Measurements from ENCODE around the gene NAT14.
"Not testable (repeated sequence)": the region's sequence is repeated elsewhere in the genome, so short reads cannot be mapped to it uniquely, and the experiment has no call there.

The NAT14 gene

DNA sequence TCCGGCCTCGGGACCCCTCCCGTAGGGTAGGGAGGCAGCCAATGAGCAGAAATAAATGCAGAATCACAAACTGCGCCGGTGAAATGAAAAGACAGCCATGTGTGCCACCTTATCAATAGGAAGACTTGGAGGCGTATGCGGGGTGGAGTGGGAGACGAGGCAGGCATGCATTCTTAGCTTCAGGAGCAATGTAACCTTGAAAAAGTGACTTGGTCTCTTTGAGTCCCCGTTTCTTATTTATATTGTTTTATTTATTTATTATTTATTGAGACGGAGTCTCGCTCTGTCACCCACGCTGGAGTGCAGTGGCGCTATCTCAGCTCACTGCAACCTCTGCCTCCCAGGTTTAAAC, 19.2 kb downstream of the NAT14 start:
- DNase-seq = no peak

- no peak for DNase-seq
Observed at GRCh38 chr19:55504981-55505380, 20.0 kb downstream of the NAT14 start.

- DNase-seq = no peak
Observed at GRCh38 chr19:55508120-55508519, 23.1 kb downstream of the NAT14 start.

DNA sequence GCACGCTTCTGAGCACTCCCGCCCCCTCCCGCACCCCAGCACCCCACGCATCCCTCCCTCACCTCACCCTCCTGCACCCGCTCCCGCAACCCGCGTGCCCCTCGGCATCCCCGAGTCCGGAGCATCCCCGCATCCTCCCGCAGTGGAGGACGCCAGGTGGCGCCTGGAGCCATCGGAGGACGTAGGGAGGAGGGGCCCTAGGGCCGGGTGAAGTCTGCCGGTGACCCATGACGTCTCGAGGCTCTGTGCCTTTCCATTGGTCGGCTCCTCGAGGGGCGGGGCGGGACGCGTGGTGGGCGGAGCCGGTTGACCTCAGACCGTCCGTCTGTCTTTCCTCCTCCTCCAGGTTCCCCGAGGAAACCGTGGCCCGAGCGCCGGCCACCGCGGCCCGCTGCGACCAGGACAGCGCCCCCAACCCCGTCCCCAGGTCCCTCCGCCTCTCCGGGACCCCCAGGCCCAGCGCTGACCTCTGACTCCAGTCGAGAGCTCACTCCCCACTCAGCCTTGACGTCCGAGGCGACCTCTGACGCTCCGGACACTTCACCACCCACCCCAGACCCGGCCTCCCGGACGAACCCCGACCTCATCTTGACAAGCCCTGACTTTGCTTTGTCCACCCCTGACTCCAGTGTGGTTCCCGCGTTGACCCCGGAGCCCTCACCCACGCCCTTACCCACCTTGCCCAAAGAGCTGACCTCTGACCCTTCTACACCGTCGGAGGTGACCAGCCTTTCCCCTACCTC, 32.1 kb downstream of the NAT14 start:
- peak; percentile 91 to 94 for DNase-seq

DNA sequence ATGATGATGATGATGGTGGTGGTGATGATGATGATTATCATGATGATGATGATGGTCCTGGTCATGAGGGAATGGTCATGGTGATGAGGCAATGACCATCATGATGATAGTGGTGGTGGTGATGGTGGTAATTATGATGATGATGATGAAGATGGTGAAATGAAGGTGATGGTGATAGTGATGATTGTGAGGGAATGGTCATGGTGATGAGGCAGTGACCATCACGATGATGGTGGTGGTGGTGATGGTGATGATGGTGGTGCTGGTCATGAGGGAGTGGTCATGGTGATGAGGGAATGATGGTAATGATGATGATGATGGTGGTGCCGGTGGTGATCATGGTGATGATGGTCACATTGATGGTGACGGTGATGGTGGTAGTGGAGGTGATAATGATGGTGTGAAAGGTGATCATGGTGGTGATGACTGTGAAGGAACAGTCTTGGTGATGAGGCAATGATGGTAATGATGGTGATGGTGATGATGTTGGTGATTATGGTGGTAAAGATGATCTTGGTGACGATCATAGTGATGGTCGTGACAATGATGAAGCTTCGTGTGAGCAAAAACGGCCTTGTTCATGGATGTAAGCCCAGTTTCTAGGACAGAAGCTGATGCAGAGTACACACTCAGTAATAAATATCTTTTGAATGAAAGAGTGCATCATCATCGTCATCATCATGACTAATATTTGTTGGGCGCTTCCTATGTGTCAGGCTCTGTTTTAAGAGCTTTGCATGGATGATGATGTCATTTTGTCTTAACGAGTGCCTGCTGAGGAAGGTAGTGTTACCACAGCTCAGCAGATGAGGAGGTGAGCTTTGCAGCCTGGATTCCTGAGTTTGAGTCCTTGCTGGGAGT, 34.7 kb downstream of the NAT14 start:
- no peak for DNase-seq

DNA sequence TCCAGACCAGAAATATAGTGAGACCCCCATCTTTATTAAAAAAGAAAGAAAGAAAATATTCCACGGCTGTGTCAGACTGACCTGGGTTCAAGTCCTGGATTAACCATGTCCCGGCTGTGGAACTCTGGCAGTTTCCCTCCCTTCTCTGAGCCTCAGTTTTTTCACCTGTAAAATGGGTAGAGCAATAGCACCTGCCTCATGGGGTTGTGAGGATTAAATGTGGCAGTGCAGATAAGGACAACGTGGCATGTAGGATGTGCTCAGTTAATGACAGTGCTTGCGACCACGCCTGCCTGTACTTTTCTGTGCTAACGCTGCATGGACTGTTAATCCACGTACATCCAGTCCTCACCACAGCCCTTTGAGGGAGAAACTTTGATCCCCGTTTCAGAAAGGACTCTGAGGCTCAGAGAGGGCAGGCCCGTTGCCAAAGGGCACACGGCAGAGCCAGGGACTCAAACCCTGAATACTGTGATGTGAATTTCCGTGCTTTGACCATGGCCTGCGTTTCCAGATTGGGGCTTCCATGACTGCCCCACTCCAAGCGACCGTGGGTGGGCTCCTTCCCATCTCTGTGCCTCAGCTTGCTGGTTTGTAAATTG, 35.8 kb downstream of the NAT14 start:
- no peak for DNase-seq

GRCh38 chr19:55525289-55526101, 40.5 kb downstream of the NAT14 start:
- no peak for DNase-seq

DNA sequence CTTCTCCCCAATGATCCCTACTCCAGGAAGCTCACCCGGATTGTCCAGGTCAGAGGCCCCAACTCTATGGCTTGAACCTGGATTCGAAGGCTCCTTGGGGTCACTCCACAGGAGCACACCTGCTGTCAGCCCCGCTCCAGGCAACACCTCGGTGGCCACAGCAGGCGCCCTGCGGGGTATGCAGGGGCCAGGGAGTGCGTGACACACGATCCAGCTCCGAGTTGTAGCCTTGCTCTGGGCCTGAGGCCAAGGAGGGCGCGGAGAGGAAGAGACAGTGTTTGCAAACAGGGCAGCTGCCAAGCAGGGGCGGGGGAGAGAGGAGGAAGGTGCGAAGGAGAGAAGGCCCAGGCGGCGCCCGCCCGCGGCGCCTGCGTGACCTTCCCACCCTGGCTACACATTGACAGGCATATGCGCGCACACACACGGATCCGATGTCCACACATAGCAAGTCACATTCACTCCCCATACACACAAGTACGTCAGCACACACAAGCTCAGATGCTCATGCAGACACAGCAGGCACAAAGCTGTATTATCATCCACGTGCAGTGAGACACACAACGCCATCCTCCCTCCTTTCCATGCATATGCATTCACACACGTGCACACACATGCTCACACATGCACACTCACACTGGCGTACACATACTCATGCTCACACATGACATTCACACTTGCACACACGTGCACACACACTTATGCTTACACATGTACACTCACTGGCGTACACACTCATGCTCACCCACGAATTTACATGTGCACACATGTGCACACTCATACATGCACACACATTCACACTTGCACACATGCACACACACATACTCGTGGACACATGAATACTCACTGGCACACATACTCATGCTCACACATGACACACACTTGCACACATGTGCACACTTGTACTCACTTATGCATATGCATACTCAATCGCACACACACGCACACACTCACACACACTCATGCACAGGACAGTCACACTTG, 41.5 kb downstream of the NAT14 start:
- DNase-seq = peak in 1 of 2 donors; percentile 5

DNA sequence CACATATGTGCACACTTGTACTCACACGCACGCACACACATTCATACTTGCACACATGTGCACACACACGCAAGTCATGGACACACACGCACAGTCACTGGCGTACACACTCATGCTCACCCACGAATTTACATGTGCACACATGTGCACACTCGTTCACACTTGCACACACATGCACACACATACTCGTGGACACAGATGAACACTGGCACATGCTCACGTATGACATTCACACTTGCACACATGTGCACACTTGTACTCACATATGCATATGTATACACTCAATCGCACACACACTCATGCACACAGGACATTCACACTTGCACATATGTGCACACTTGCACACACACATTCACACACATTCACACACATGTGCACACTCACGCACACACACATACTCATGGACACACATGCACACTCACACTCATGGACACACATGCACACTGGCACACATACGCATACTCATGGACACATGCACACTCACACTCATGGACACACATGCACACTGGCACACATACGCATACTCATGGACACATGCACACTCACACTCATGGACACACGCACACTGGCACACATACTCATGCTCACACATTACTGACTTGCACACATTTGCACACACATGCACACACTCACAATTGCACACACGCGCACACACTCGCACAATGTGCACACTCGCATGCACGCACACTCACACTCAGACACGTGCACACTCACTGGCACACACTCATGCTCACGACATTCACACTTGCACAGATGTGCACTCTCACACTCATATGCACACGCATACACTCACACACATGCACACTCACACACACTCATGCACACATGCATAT, 42.4 kb downstream of the NAT14 start:
- DNase-seq = no peak

DNA sequence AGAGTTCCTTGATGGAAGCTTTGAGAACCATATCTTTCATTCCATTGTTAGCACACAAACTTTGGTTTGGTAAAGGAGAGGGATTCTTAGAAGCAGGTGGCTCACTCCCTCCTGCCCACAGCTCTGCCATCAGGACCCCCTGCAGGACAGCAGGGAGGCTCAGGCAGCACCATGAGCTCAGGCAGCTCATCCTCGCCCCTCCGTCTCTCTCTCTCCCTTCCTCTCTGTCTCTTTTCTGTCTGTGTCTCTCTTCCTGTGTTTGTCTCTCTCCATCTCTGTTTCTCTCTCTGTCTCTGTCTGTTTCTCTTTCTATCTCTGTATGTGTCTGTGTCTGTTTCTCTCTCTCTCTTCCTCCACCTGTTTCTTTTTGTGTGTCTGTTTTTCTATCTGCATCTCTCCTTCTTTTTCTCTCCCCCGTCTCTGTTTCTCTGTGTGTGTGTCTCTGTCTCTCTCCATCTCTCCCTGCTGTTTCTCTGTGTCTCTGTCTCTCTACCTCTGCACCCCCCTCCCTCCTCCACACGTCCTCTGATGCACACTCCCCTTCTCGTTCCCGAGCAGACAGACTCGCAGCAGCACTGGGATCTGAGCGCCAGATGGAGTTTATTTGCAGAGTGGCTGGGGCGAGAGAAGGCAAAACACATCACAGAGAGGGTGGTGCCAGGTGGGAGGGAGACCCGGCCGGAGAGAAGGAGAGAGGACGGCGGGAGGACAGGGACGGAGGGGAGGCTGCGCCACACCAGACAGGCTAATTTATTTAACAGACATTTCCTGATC, 43.2 kb downstream of the NAT14 start:
- no peak for DNase-seq

DNA sequence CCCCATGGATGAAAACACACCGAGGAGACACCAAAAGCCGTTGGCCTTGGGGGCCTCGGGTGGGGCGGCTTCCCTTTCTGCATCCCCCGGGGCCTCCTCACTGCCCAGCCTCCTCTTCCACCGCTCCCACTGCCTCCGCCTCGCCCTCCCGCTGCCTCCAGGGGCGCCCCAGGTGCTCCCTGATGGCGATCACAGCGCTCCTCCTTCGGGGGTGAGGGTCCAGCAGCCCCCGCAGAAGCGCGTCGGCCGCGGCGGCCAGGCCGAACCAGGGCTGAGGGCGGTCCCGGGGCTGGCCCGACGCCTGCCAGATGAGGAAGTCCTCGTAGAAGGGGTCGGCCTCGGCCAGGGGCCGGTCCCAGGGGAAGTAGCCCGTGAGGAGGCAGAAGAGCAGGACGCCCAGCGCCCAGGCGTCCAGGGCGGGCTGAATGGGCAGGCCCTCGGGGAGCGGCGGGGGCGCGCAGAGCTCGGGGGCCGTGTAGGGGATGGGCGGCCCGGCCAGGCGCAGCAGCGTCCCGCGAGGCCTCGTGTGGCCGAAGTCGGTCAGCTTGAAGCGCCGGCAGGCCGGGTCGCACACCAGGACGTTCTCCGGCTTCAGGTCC, 44.7 kb downstream of the NAT14 start:
- no peak for DNase-seq

DNA sequence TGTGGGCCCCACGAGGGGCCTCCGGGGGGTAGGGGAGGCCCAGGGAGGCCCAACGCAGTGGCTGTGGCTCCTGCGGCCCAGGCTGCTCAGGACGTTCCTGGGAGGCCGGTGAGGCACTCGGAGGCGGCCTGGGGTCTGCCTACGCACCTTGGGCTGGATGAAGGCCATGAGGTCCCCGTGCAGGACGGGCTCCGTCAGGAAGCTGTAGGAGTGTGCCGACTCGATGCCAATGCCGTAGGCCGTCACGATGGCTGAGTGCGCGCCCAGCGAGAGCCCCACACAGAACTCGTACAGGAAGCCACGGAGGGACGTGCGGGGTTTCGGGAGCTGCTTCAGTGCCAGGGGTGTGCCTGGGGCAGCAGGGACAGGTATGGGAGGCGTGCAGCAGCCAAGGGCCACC, 46.0 kb downstream of the NAT14 start:
- no peak for DNase-seq

- DNase-seq = not testable (repeated sequence)
Observed at GRCh38 chr19:55534280-55534679, 49.3 kb downstream of the NAT14 start.

- no peak for DNase-seq
Observed at GRCh38 chr19:55535173-55535964, 50.4 kb downstream of the NAT14 start.

DNA sequence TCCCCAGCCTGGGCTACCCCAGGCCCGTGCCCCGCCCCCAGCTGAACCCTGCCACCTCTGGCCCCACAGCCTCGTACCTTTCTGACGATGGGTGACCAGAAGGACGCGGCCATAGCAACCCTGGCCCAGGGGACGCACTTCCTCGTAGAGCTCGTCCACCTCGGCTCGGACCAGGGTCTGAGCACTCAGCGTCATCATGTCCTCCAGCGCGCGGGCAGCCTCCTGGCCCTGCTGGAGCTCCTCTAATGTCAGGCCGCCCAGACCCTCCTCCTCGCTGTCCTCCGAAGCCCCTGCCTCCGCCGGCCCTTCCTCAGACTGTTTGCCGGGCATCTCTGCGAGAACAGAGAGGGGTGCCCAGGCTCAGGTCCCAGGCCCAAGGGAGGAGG, 51.0 kb downstream of the NAT14 start:
- no peak for DNase-seq

DNA sequence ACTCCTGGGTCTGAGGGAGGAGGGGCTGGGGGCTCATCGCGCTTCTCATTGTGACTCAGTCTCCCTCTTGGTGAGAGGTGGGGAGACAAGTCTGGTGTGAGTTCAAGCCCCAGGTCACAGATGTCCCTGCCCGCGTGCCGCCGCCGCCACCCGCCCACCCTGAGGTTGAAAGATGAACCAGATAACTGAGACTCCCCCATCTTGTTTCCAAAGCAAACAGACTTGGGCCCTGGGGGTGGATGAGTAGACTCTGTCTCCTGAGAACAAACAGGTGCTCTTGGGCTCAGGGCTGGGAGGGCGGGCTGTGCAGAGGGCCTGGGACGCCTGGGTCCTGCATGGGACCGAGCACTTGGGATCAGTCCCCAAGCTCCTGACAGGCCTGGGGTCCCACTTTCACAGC, 51.4 kb downstream of the NAT14 start:
- DNase-seq = no peak
